H1 (cell line): ENCODE data around the gene ARMC10. TPM values are rescaled to one million over a fixed set of nuclear protein-coding genes. Genes with fewer than 3 reads are reported as not detected.

Source experiments
- CTCF ChIA-PET: fragments of 300-600 bp; sonication (Branson Sonifier 250); formaldehyde crosslinking; loops from one replicate; lab custom pipeline; 2021; ENCODE audit not compliant: partially characterized antibody; lab: Charles Lee
- POLR2A ChIA-PET: fragments of 300-600 bp; sonication (Branson Sonifier 250); formaldehyde crosslinking; loops from one replicate; lab custom pipeline; 2021; ENCODE audit warnings: inconsistent platforms; ENCODE audit not compliant: partially characterized antibody; lab: Charles Lee
- DNase-seq, 2 experiments: peaks; one replicate each; pipeline versions ENCODE4 v3.0.0 to v3.0.0-alpha.2; 2010 to 2022; ENCODE audit warnings: low spot score in 2 of 2, low read depth in 1 of 2, mixed read lengths in 1 of 2
- FAIRE-seq: peaks from 2 replicates; lab custom pipeline; 2011; peaks lifted over from hg19 to GRCh38; lab: Jason Lieb, UNC
- H2AFZ ChIP-seq: 2 replicates; pipeline ENCODE4 v1.8.1; 2012; ENCODE audit warnings: low read length, inconsistent platforms
- H2AK5ac ChIP-seq: 2 replicates; pipeline ENCODE4 v1.6.1; 2013; ENCODE audit warnings: low read depth, low read length
- H2BK120ac ChIP-seq: replicated peaks from 2 replicates; pipeline ENCODE3; 2013; ENCODE audit warnings: low read depth, low read length, inconsistent platforms
- H2BK12ac ChIP-seq: 2 replicates; pipeline ENCODE4 v1.6.1; 2013; ENCODE audit warnings: low read depth, low read length
- H2BK15ac ChIP-seq: 2 replicates; pipeline ENCODE4 v1.6.1; 2013; ENCODE audit warnings: low read length
- H2BK20ac ChIP-seq: 2 replicates; pipeline ENCODE4 v1.6.1; 2013; ENCODE audit warnings: low read length
- H2BK5ac ChIP-seq: 2 replicates; pipeline ENCODE4 v1.6.1; 2013; ENCODE audit warnings: low read depth, low read length
- H3K14ac ChIP-seq: 2 replicates; pipeline ENCODE4 v1.6.1; 2013; ENCODE audit warnings: inconsistent platforms; ENCODE audit not compliant: insufficient read length
- H3K18ac ChIP-seq: 2 replicates; pipeline ENCODE4 v1.6.1; 2013; ENCODE audit warnings: low read length; ENCODE audit errors: extremely low read depth
- H3K23ac ChIP-seq: 2 replicates; pipeline ENCODE4 v1.6.1; 2013; ENCODE audit warnings: inconsistent platforms; ENCODE audit not compliant: insufficient read length
- H3K23me2 ChIP-seq: 2 replicates; pipeline ENCODE4 v1.6.1; 2013; ENCODE audit warnings: low read depth, low read length
- H3K27ac ChIP-seq: 2 replicates; pipeline ENCODE4 v1.6.1; 2011; ENCODE audit warnings: low read depth, low read length, inconsistent platforms
- H3K27me3 ChIP-seq, 4 experiments: replicated peaks in 1 of 4; 1 replicate in 1 of 4; 2 replicates in 3 of 4; pipeline versions ENCODE4 v1.6.1 to v1.8.1; 2011 to 2013; ENCODE audit warnings: low read length in 3 of 4, mild to moderate bottlenecking in 3 of 4, inconsistent platforms in 2 of 4, mixed read lengths in 2 of 4, moderate library complexity in 1 of 4; ENCODE audit not compliant: control insufficient read depth in 3 of 4, insufficient read depth in 3 of 4; ENCODE audit errors: extremely low read depth in 1 of 4
- H3K36me3 ChIP-seq, 4 experiments: 2 replicates each; pipeline versions ENCODE4 v1.6.1 to v1.8.1; 2011 to 2013; ENCODE audit warnings: mild to moderate bottlenecking in 4 of 4, low read length in 3 of 4, moderate library complexity in 2 of 4, control low read depth in 1 of 4, inconsistent platforms in 1 of 4; ENCODE audit not compliant: insufficient read depth in 4 of 4, control insufficient read depth in 2 of 4
- H3K4ac ChIP-seq: replicated peaks from 2 replicates; pipeline ENCODE3; 2013; ENCODE audit warnings: low read length, low read depth, mixed read lengths, inconsistent platforms; ENCODE audit not compliant: insufficient read length
- H3K4me1 ChIP-seq, 4 experiments: replicated peaks in 1 of 4; 1 replicate in 1 of 4; 2 replicates in 3 of 4; pipeline versions ENCODE4 v1.6.1 to v1.8.1; 2011 to 2013; ENCODE audit warnings: low read length in 3 of 4, inconsistent platforms in 2 of 4, mixed read lengths in 1 of 4; ENCODE audit not compliant: insufficient read depth in 4 of 4, control insufficient read depth in 3 of 4
- H3K4me2 ChIP-seq, 2 experiments: 2 replicates each; pipeline versions ENCODE4 v1.6.1 to v1.8.1; 2011 to 2013; ENCODE audit warnings: low read depth in 2 of 2, low read length in 2 of 2, control low read depth in 1 of 2, inconsistent platforms in 1 of 2, mild to moderate bottlenecking in 1 of 2; ENCODE audit not compliant: insufficient read depth in 1 of 2
- H3K4me3 ChIP-seq, 4 experiments: fragments of 200-600, 300-600 bp in 1 of 4; sonication (generic), shearing (Covaris generic), sonication (Bioruptor Twin) in 1 of 4; 2 replicates each; pipeline versions ENCODE4 v1.5.1 to v1.8.1; 2011 to 2016; ENCODE audit warnings: low read length in 4 of 4, low read depth in 3 of 4, control low read depth in 2 of 4, inconsistent platforms in 2 of 4, mild to moderate bottlenecking in 2 of 4, mixed read lengths in 1 of 4, moderate library complexity in 1 of 4; ENCODE audit not compliant: insufficient read depth in 2 of 4; ENCODE audit errors: extremely low read depth in 1 of 4
- H3K56ac ChIP-seq: replicated peaks from 2 replicates; pipeline ENCODE3; 2013; ENCODE audit warnings: low read depth, mild to moderate bottlenecking, mixed read lengths, low read length, inconsistent platforms; ENCODE audit not compliant: insufficient read length
- H3K79me1 ChIP-seq: 2 replicates; pipeline ENCODE4 v1.6.1; 2013; ENCODE audit warnings: low read depth, low read length, control low read depth
- H3K79me2 ChIP-seq, 2 experiments: 2 replicates each; pipeline versions ENCODE4 v1.6.1 to v1.8.1; 2012 to 2013; ENCODE audit warnings: low read length in 2 of 2, mild to moderate bottlenecking in 2 of 2, inconsistent platforms in 1 of 2; ENCODE audit not compliant: insufficient read depth in 2 of 2, control insufficient read depth in 1 of 2
- H3K9ac ChIP-seq, 4 experiments: replicated peaks in 1 of 4; 1 replicate in 1 of 4; 2 replicates in 3 of 4; pipeline versions ENCODE4 v1.6.1 to v1.8.1; 2011 to 2013; ENCODE audit warnings: low read depth in 3 of 4, low read length in 3 of 4, control low read depth in 2 of 4, mild to moderate bottlenecking in 2 of 4, moderate library complexity in 2 of 4, inconsistent platforms in 1 of 4; ENCODE audit errors: extremely low read depth in 1 of 4
- H3K9me3 ChIP-seq, 2 experiments: 2 replicates each; pipeline versions ENCODE4 v1.6.1 to v1.8.1; 2012 to 2013; ENCODE audit warnings: mild to moderate bottlenecking in 2 of 2, moderate library complexity in 2 of 2, control low read depth in 1 of 2, inconsistent platforms in 1 of 2, low read depth in 1 of 2, low read length in 1 of 2, mixed read lengths in 1 of 2; ENCODE audit not compliant: insufficient read depth in 2 of 2
- H4K20me1 ChIP-seq, 2 experiments: replicated peaks in 1 of 2; 2 replicates each; pipeline versions ENCODE3 to v1.8.1; 2011 to 2013; ENCODE audit warnings: inconsistent platforms in 2 of 2, low read length in 2 of 2, mild to moderate bottlenecking in 1 of 2; ENCODE audit not compliant: insufficient read depth in 2 of 2, control insufficient read depth in 1 of 2
- H4K5ac ChIP-seq: 2 replicates; pipeline ENCODE4 v1.6.1; 2013; ENCODE audit warnings: low read length, low read depth, mixed read lengths, inconsistent platforms; ENCODE audit not compliant: insufficient read length
- H4K8ac ChIP-seq: 2 replicates; pipeline ENCODE4 v1.8.0; 2013; ENCODE audit warnings: mild to moderate bottlenecking, moderate library complexity, low read length, inconsistent platforms; ENCODE audit not compliant: insufficient read depth; ENCODE audit errors: extremely low read depth
- H4K91ac ChIP-seq: replicated peaks from 2 replicates; pipeline ENCODE3; 2013; ENCODE audit warnings: low read length, mixed read lengths, inconsistent platforms; ENCODE audit not compliant: insufficient read length
- BACH1 ChIP-seq: IDR thresholded peaks from 2 replicates; pipeline ENCODE4 v1.6.1; 2012; ENCODE audit warnings: low read length, improper control_type of control experiment
- CBX5 ChIP-seq: fragments of 300-800, 300-1000 bp; sonication (generic); IDR thresholded peaks from 2 replicates; pipeline ENCODE4 v1.7.1; 2016; ENCODE audit warnings: antibody characterized with exemption, low read length, low read depth
- EGR1 ChIP-seq: IDR thresholded peaks from 2 replicates; pipeline ENCODE4 v1.6.1; 2011; ENCODE audit warnings: low read depth, low read length, borderline replicate concordance
- EP300 ChIP-seq, 2 experiments: IDR thresholded peaks; 1 replicate in 1 of 2; 2 replicates in 1 of 2; pipeline ENCODE4 v1.6.1; 2011 to 2012; ENCODE audit warnings: low read depth in 2 of 2, low read length in 2 of 2, mild to moderate bottlenecking in 2 of 2, borderline replicate concordance in 1 of 2, inconsistent platforms in 1 of 2, moderate library complexity in 1 of 2
- KDM1A ChIP-seq: fragments of 200-600, 300-600 bp; sonication (generic); IDR thresholded peaks from 2 replicates; pipeline ENCODE4 v1.7.1; 2016; ENCODE audit warnings: mild to moderate bottlenecking, low read length, borderline replicate concordance
- KDM5A ChIP-seq: fragments of 200-600 bp; IDR thresholded peaks from 2 replicates; pipeline ENCODE4 v1.7.1; 2012; ENCODE audit warnings: mild to moderate bottlenecking, low read length, inconsistent platforms, mixed read lengths
- PHF8 ChIP-seq: fragments of 200-600 bp; sonication (generic); conservative IDR thresholded peaks from 2 replicates; pipeline ENCODE4 v1.7.1; 2012; ENCODE audit warnings: low read depth, mild to moderate bottlenecking, inconsistent platforms, low read length, moderate library complexity
- POU5F1 ChIP-seq: IDR thresholded peaks from 2 replicates; pipeline ENCODE4 v1.6.1; 2011; ENCODE audit warnings: low read depth, mild to moderate bottlenecking, low read length, moderate library complexity
- SIN3A ChIP-seq, 2 experiments: IDR thresholded peaks in 1 of 2; conservative IDR thresholded peaks in 1 of 2; 2 replicates each; pipeline ENCODE4 v1.6.1; 2011 to 2012; ENCODE audit warnings: low read length in 2 of 2, improper control_type of control experiment in 1 of 2, low read depth in 1 of 2, mild to moderate bottlenecking in 1 of 2
- SIX5 ChIP-seq: IDR thresholded peaks from 2 replicates; pipeline ENCODE4 v1.6.1; 2011; ENCODE audit warnings: mild to moderate bottlenecking, low read depth, low read length
- SP4 ChIP-seq: IDR thresholded peaks from 2 replicates; pipeline ENCODE4 v1.6.1; 2012; ENCODE audit warnings: low read length, inconsistent platforms
- WGBS, 2 experiments: shearing (Covaris generic) in 1 of 2; methylation state at CpG; one replicate each; pipeline versions ENCODE4 v1.1.6 to v1.1.7; 2013 to 2015; ENCODE audit warnings: low lambda C conversion rate in 2 of 2, mixed read lengths in 2 of 2, inconsistent platforms in 1 of 2, low coverage in 1 of 2, missing lambda C conversion rate in 1 of 2; ENCODE audit not compliant: insufficient replicate concordance in 2 of 2, insufficient coverage in 1 of 2, insufficient read length in 1 of 2; ENCODE audit errors: extremely low coverage in 1 of 2, missing lambda C conversion rate in 1 of 2; 5-methylcytosine and 5-hydroxymethylcytosine counted together
- polyA plus RNA-seq, 7 experiments: library from polyadenylated mRNA; depleted of rRNA in 3 of 7; stranded (reverse) in 5 of 7; unstranded in 2 of 7; fragments of >200 nt in 5 of 7; fragments of 200-250 nt in 2 of 7; gene quantifications; 1 replicate in 5 of 7; 2 replicates in 1 of 7; 4 replicates in 1 of 7; pipeline versions ENCODE4 v1.2.1 to v1.2.3, GENCODE V29; 2011 to 2013; ENCODE audit warnings: missing spikeins in 2 of 7, mixed read lengths in 2 of 7
- total RNA-seq: library from RNA; stranded (reverse); fragmentation: NEBNext Ultra II Directional; extraction: Animal tissue kit (Norgen Biotek cat#: 25700); gene quantifications from 2 replicates; pipeline ENCODE4 v1.2.1, GENCODE V29; 2021

The ARMC10 gene
- total and polyA plus RNA-seq, 2 of the 8 experiments (the other 6 are each of a cell fraction or from before 2014, with no cell fraction given) = 16.4 to 44.3 TPM

DNA sequence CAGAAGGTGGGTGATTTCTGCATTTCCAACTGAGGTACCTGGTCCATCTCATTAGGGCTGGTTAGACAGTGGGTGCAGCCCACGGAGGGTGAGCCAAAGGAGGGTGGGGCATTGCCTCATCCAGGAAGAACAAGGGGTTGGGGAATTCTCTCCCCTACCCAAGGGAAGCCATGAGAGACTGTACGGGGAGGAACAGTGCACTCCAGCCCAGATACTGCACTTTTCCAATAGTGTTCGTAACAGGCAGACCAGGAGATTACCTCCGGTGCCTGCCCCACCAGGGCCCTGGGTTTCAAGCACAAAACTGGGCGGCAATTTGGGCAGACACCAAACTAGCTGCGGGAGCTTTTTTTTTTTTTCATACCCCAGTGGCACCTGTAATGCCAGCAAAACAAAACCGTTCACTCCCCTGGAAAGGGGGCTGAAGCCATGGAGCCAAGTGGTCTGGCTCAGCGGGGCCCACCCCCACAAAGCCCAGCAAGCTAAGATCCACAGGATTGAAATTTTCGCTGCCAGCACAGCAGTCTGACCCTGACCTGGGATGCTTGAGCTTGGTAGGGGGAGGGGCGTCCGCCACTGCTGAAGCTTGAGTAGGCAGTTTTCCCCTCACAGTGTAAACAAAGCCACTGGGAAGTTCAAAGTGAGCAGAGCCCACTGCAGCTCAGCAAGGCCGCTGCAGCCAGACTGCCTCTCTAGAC lies 31.2 kb downstream of the ARMC10 start:
- peaks cover 0 to 2% (median 1%) of the 10 kb centered on the region in 4 experiments; a peak in 2 of 8 replicates for H3K36me3 ChIP-seq
- H3K18ac ChIP-seq = no peak overlapping the region
- H4K91ac ChIP-seq = no peak overlapping the region
- peak overlapping the region; percentile 15 for H4K5ac ChIP-seq
- H3K23me2 ChIP-seq = no peaks in the 10 kb centered on the region
- ChIA-PET POLR2A (interaction anchor here (1.2 to 1.3 kb wide), 3 partner anchors 8 to 31 kb away, joined by 5 to 6 read pairs (median 6); partner anchors contain the start of genes ARMC10 and FBXL13), CTCF (interaction anchor here (0.6 to 1.5 kb wide), 4 partner anchors 10 to 99 kb away, joined by 3 to 4 read pairs (median 4); no protein-coding TSS in a partner anchor)
- H3K4me1 ChIP-seq = peaks cover 5 to 8% (median 5%) of the 10 kb centered on the region in 4 experiments; a peak in 5 of 7 replicates
- no peak overlapping the region for H3K27ac ChIP-seq
- H2BK120ac ChIP-seq = no peak overlapping the region
- H3K9me3 ChIP-seq = no peaks in the 10 kb centered on the region
- H3K14ac ChIP-seq = no peak overlapping the region
- H4K8ac ChIP-seq = no peak overlapping the region; the same call in 1 of the 2 replicates
- no peak overlapping the region for H3K4ac ChIP-seq
- no peak overlapping the region for H3K23ac ChIP-seq
- H2AFZ ChIP-seq = no peak overlapping the region
- H3K79me1 ChIP-seq = no peaks in the 10 kb centered on the region
- 0 out of 2 replicates have a peak overlapping the region, but pooled peaks have one; percentile 44 for H2BK5ac ChIP-seq
- H3K4me2 ChIP-seq = peak overlapping the region; percentile 33 to 41; a peak in 3 of 4 replicates
- H3K79me2 ChIP-seq = no peaks in the 10 kb centered on the region
- no peak overlapping the region for H3K56ac ChIP-seq
- H2BK12ac ChIP-seq = no peak overlapping the region
- H3K27me3 ChIP-seq = no peaks in the 10 kb centered on the region
- H3K9ac ChIP-seq = peak overlapping the region in 1 of 4 experiments; percentile 18; a peak in 3 of 7 replicates
- DNase-seq (peak; percentile 23 to 69), FAIRE-seq (no peak)
- no peaks in the 10 kb centered on the region for H4K20me1 ChIP-seq
- H3K4me3 ChIP-seq = peak overlapping the region in 1 of 4 experiments; percentile 38; a peak in 1 of 8 replicates
- H2BK15ac ChIP-seq = no peak overlapping the region
- H2AK5ac ChIP-seq = no peak overlapping the region
- no peak overlapping the region for H2BK20ac ChIP-seq
- 67% methylated on average over 11 of the region's 12 CpGs; no CpG with 5 or more reads in 1 of the 2 experiments for WGBS, 2 experiments
- TF ChIP-seq SIX5 (no peak), POU5F1 (no peak), EGR1 (no peak), BACH1 (peak; percentile 86), EP300 (IDR thresholded peaks at IDR 0.05; ENCODE audit: borderline replicate concordance in 1 of 2, low read depth in 2 of 2, low read length in 2 of 2) (no peak), SP4 (no peak), KDM1A (no peak), KDM5A (no peak), SIN3A (conservative IDR thresholded peaks at IDR 0.05 in 1 of 2, IDR thresholded peaks at IDR 0.05 in 1 of 2; ENCODE audit: low read depth in 1 of 2, low read length in 2 of 2) (no peak), CBX5 (no peak), PHF8 (no peak)
